IPS-15b (cell line): Measurements from ENCODE around the gene SLC9B1.

Source experiments
- H3K27me3 ChIP-seq: one replicate; pipeline ENCODE4 v1.6.1; 2013; ENCODE audit warnings: low read length; ENCODE audit not compliant: control insufficient read depth, insufficient read depth
- H3K36me3 ChIP-seq: one replicate; pipeline ENCODE4 v1.6.1; 2013; ENCODE audit warnings: low read length; ENCODE audit not compliant: control insufficient read depth, insufficient read depth
- H3K4me1 ChIP-seq: one replicate; pipeline ENCODE4 v1.6.1; 2013; ENCODE audit warnings: mild to moderate bottlenecking, low read length; ENCODE audit not compliant: control insufficient read depth, insufficient read depth
- H3K4me3 ChIP-seq: one replicate; pipeline ENCODE4 v1.5.1; 2013; ENCODE audit warnings: low read depth, low read length
- H3K9ac ChIP-seq: one replicate; pipeline ENCODE4 v1.6.1; 2013; ENCODE audit warnings: low read depth, mild to moderate bottlenecking, low read length
- H3K9me3 ChIP-seq: one replicate; pipeline ENCODE4 v1.6.1; 2013; ENCODE audit warnings: mild to moderate bottlenecking, low read length; ENCODE audit not compliant: control insufficient read depth, insufficient read depth

Gene SLC9B1

GRCh38 chr4:103032574-103032973 is 13.1 kb upstream of the SLC9B1 start:
- no peak overlapping the region for H3K4me3 ChIP-seq
- no peaks in the 10 kb centered on the region for H3K9me3 ChIP-seq
- H3K4me1 ChIP-seq, result no peaks in the 10 kb centered on the region
- H3K9ac ChIP-seq, result no peak overlapping the region
- H3K27me3 ChIP-seq, result no peaks in the 10 kb centered on the region
- H3K36me3 ChIP-seq, result no peaks in the 10 kb centered on the region

- Histone ChIP-seq H3K4me1 (no peaks in the 10 kb centered on the region), H3K27me3 (no peaks in the 10 kb centered on the region), H3K9me3 (no peaks in the 10 kb centered on the region), H3K9ac (no peak overlapping the region), H3K36me3 (no peaks in the 10 kb centered on the region), H3K4me3 (no peak overlapping the region)
Measured at GRCh38 chr4:103030791-103031190, 11.3 kb upstream of the SLC9B1 start.

- Histone ChIP-seq H3K4me1 (no peaks in the 10 kb centered on the region), H3K27me3 (no peaks in the 10 kb centered on the region), H3K9me3 (no peaks in the 10 kb centered on the region), H3K4me3 (no peak overlapping the region), H3K36me3 (no peaks in the 10 kb centered on the region), H3K9ac (no peak overlapping the region)
Measured at GRCh38 chr4:103029300-103029699, 9.8 kb upstream of the SLC9B1 start.

GRCh38 chr4:103026868-103027267 is 7.4 kb upstream of the SLC9B1 start:
- no peaks in the 10 kb centered on the region for H3K9me3 ChIP-seq
- no peaks in the 10 kb centered on the region for H3K36me3 ChIP-seq
- H3K9ac ChIP-seq, result no peak overlapping the region
- no peaks in the 10 kb centered on the region for H3K4me1 ChIP-seq
- H3K27me3 ChIP-seq, result peaks cover under 1% of the 10 kb centered on the region
- no peak overlapping the region for H3K4me3 ChIP-seq

GRCh38 chr4:103024996-103025395 is 5.5 kb upstream of the SLC9B1 start:
- no peaks in the 10 kb centered on the region for H3K9me3 ChIP-seq
- H3K4me3 ChIP-seq, result no peak overlapping the region
- no peak overlapping the region for H3K9ac ChIP-seq
- peaks cover 3% of the 10 kb centered on the region for H3K27me3 ChIP-seq
- H3K4me1 ChIP-seq, result no peaks in the 10 kb centered on the region
- no peaks in the 10 kb centered on the region for H3K36me3 ChIP-seq

GRCh38 chr4:103021120-103021519 is 1.6 kb upstream of the SLC9B1 start:
- Histone ChIP-seq H3K9ac (no peak overlapping the region), H3K4me3 (no peak overlapping the region), H3K4me1 (no peaks in the 10 kb centered on the region), H3K9me3 (no peaks in the 10 kb centered on the region), H3K27me3 (peaks cover 3% of the 10 kb centered on the region), H3K36me3 (no peaks in the 10 kb centered on the region)

GRCh38 chr4:103018391-103019307 is 856 bp downstream of the SLC9B1 start:
- Histone ChIP-seq H3K36me3 (no peaks in the 10 kb centered on the region), H3K9ac (peak overlapping the region; percentile 89), H3K4me3 (peak overlapping the region; percentile 84), H3K27me3 (peaks cover 3% of the 10 kb centered on the region), H3K9me3 (no peaks in the 10 kb centered on the region), H3K4me1 (no peaks in the 10 kb centered on the region)

GRCh38 chr4:103012551-103012950 is 7.0 kb downstream of the SLC9B1 start:
- Histone ChIP-seq H3K4me3 (no peak overlapping the region), H3K36me3 (no peaks in the 10 kb centered on the region), H3K4me1 (no peaks in the 10 kb centered on the region)

GRCh38 chr4:103012060-103012459 is 7.4 kb downstream of the SLC9B1 start:
- no peak overlapping the region for H3K4me3 ChIP-seq
- H3K9me3 ChIP-seq, result no peaks in the 10 kb centered on the region
- no peak overlapping the region for H3K9ac ChIP-seq
- no peaks in the 10 kb centered on the region for H3K36me3 ChIP-seq
- H3K4me1 ChIP-seq, result no peaks in the 10 kb centered on the region
- no peaks in the 10 kb centered on the region for H3K27me3 ChIP-seq

More at GRCh38 chr4:103012551-103012950, 7.0 kb downstream of the SLC9B1 start:
- Histone ChIP-seq H3K27me3 (no peaks in the 10 kb centered on the region), H3K9me3 (no peaks in the 10 kb centered on the region), H3K9ac (no peak overlapping the region)

- Histone ChIP-seq H3K36me3 (no peaks in the 10 kb centered on the region), H3K27me3 (no peaks in the 10 kb centered on the region), H3K4me1 (no peaks in the 10 kb centered on the region), H3K9ac (no peak overlapping the region), H3K4me3 (no peak overlapping the region), H3K9me3 (no peaks in the 10 kb centered on the region)
Measured at GRCh38 chr4:103011378-103012025, 8.0 kb downstream of the SLC9B1 start.

- Histone ChIP-seq H3K9ac (no peak overlapping the region), H3K27me3 (no peaks in the 10 kb centered on the region), H3K36me3 (no peaks in the 10 kb centered on the region), H3K9me3 (no peaks in the 10 kb centered on the region), H3K4me3 (no peak overlapping the region), H3K4me1 (no peaks in the 10 kb centered on the region)
Measured at GRCh38 chr4:103010804-103011203, 8.7 kb downstream of the SLC9B1 start.
